Measurements from ENCODE around the gene GPR39.

Gene GPR39

GRCh38 chr2:132665401-132666140, 249.0 kb downstream of the GPR39 start:
- peak overlapping the region; percentile 38 for H3K27ac Mint-ChIP-seq
- peaks cover 25% of the 10 kb centered on the region for H3K27me3 Mint-ChIP-seq (ENCODE audit: low read depth, poor library complexity)
- peaks cover 14% of the 10 kb centered on the region for H3K36me3 Mint-ChIP-seq (ENCODE audit: low read depth)
- peak overlapping the region; percentile 22 for H3K4me3 Mint-ChIP-seq
- H3K4me1 Mint-ChIP-seq, result peaks cover 81% of the 10 kb centered on the region
- no peaks in the 10 kb centered on the region for H3K9me3 Mint-ChIP-seq
- DNase-seq, result no peak
- TF ChIP-seq, protein P1, sequence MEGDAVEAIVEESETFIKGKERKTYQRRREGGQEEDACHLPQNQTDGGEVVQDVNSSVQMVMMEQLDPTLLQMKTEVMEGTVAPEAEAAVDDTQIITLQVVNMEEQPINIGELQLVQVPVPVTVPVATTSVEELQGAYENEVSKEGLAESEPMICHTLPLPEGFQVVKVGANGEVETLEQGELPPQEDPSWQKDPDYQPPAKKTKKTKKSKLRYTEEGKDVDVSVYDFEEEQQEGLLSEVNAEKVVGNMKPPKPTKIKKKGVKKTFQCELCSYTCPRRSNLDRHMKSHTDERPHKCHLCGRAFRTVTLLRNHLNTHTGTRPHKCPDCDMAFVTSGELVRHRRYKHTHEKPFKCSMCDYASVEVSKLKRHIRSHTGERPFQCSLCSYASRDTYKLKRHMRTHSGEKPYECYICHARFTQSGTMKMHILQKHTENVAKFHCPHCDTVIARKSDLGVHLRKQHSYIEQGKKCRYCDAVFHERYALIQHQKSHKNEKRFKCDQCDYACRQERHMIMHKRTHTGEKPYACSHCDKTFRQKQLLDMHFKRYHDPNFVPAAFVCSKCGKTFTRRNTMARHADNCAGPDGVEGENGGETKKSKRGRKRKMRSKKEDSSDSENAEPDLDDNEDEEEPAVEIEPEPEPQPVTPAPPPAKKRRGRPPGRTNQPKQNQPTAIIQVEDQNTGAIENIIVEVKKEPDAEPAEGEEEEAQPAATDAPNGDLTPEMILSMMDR (IDR thresholded peaks at IDR 0.05), result no peak

DNA sequence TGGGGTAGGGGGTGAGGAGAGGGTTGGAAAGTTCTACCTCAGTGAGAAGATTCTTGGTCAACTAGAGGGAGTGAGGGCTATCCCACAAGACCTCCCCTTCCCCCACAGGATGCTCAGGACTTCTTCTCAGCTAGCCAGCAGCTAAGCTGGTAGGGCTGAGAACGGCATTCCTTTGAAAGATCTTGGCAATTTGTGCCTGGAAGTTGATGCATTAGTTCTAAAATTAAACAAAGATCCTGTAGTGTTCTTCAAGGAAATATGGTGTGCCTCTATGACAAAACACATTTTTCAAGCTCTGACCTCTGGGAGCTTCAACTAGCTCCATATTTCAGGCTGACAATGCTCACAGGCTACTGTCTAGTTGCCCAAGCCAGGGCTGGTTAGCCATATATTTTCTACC, 251.1 kb downstream of the GPR39 start:
- Mint-ChIP-seq H3K4me1 (peaks cover 71% of the 10 kb centered on the region), H3K4me3 (peak overlapping the region; percentile 86), H3K9me3 (no peaks in the 10 kb centered on the region), H3K36me3 (ENCODE audit: low read depth) (no peaks in the 10 kb centered on the region), H3K27me3 (ENCODE audit: low read depth, poor library complexity) (peaks cover 43% of the 10 kb centered on the region), H3K27ac (no peak overlapping the region)
- DNase-seq, result no peak
- TF ChIP-seq, protein P1 (IDR thresholded peaks at IDR 0.05), result no peak

DNA sequence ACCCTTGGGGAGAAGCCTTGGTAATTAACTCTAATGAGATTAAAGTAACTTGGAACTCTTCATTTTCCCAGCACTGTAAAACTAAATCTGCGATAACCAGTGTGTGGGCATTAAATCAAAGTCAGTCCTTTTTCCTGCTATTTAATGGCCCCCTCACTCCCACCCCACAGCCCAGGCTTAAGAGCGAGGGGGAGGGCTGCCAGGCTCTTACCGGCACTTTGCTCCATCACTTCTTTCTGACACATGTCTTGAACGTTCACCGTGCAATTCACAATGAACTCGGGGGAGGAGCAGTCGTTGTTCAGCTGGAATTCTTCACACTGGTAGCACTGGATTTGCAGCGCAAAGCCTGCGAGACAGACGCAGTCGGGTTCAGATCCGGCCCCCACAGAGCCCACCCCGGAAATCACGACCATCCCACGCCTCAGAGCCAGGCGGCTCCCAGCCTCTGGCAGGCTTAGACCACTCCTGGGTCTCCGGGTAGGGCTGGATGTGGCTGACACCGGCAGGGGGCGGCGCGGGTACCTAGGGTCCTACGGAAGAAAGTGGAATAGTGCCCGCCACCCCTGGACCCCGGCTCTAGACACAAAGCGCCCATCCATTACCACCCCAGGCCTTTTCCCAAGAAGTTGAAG, 251.7 kb downstream of the GPR39 start:
- peaks cover 43% of the 10 kb centered on the region for H3K27me3 Mint-ChIP-seq (ENCODE audit: low read depth, poor library complexity)
- peak; percentile 74 for DNase-seq
- no peaks in the 10 kb centered on the region for H3K36me3 Mint-ChIP-seq (ENCODE audit: low read depth)
- no peaks in the 10 kb centered on the region for H3K9me3 Mint-ChIP-seq
- H3K4me1 Mint-ChIP-seq, result peaks cover 65% of the 10 kb centered on the region
- peak overlapping the region; percentile 86 for H3K4me3 Mint-ChIP-seq
- no peak overlapping the region for H3K27ac Mint-ChIP-seq
- TF ChIP-seq, protein P1 (IDR thresholded peaks at IDR 0.05), result peak; percentile 27

GRCh38 chr2:132668987-132669907, 252.6 kb downstream of the GPR39 start:
- TF ChIP-seq, protein P1 (IDR thresholded peaks at IDR 0.05), result no peak
- Mint-ChIP-seq H3K36me3 (ENCODE audit: low read depth) (no peaks in the 10 kb centered on the region), H3K4me1 (peaks cover 55% of the 10 kb centered on the region), H3K4me3 (peak overlapping the region; percentile 86), H3K9me3 (no peaks in the 10 kb centered on the region), H3K27ac (no peak overlapping the region), H3K27me3 (ENCODE audit: low read depth, poor library complexity) (peaks cover 43% of the 10 kb centered on the region)
- DNase-seq, result peak; percentile 56

DNA sequence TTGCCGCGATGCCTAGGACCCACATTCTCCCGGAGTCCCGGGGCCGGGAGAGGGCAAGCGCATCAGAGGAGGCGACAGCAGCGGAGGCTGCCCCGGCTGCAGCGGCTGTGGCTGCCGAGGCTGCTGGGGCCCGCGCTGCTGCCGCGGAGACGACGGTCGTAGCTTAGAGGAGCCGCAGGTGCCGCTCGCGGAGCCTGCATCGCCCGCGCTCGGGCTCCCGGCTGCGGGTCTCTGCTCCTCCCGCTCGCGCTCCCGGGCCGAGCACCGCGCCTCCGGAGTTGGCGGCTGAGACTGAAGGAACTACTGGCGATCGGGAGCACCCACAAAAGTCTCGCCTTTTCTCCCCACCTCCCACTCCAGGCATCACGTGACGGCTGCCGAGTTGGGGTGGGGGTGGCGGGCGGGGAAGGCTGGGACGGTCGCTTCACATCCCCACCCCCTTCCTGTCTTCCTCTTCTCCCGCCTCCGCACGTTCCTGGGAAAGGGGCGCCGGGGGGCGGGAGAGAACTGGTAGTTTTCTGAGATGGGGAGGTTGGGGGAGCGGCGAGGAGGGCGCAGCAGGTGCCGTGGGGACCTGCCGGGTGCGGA, 253.4 kb downstream of the GPR39 start, which contains the start of gene LYPD1:
LYPD1 (minus strand) TSS at position 298 of the 588 bp plus-strand sequence; CDS start at position 25, 273 bp downstream.
- H3K27me3 Mint-ChIP-seq (ENCODE audit: low read depth, poor library complexity), result peaks cover 47% of the 10 kb centered on the region
- DNase-seq, result peak; percentile 60
- H3K4me1 Mint-ChIP-seq, result peaks cover 48% of the 10 kb centered on the region

More for the DNA sequence above, 253.4 kb downstream of the GPR39 start, which contains the start of gene LYPD1:
- no peaks in the 10 kb centered on the region for H3K36me3 Mint-ChIP-seq (ENCODE audit: low read depth)
- TF ChIP-seq, protein P1 (IDR thresholded peaks at IDR 0.05), result no peak
- peak within 1 kb of the TSS; percentile 86 for H3K4me3 Mint-ChIP-seq
- H3K27ac Mint-ChIP-seq, result no peak within 1 kb of the TSS
- H3K9me3 Mint-ChIP-seq, result no peaks in the 10 kb centered on the region
